AG04449 (cell line): ENCODE measurements around the gene ATXN1.

ENCODE experiments used
- CTCF ChIA-PET: fragments of 350-600 bp; formaldehyde crosslinking; extraction: SDS; loops from one replicate; lab custom pipeline; 2021; ENCODE audit warnings: antibody characterized with exemption; lab: Yijun Ruan, JAX
- POLR2A ChIA-PET: fragments of 400-600, 350-600 bp; formaldehyde crosslinking; extraction: SDS; loops from one replicate; lab custom pipeline; 2020; ENCODE audit warnings: antibody characterized with exemption, inconsistent platforms; lab: Yijun Ruan, JAX
- DNase-seq: peaks from one replicate; pipeline ENCODE4 v3.0.0-alpha.2; 2010; ENCODE audit warnings: low read depth, low spot score
- H3K4me3 ChIP-seq: 2 replicates; pipeline ENCODE4 v1.5.1; 2011; ENCODE audit warnings: low read depth, mild to moderate bottlenecking, control low read depth, low read length
- TF ChIP-seq, protein P1 (sequence below): IDR thresholded peaks from one replicate; pipeline ENCODE4 v1.5.1; 2011; ENCODE audit warnings: mild to moderate bottlenecking, moderate library complexity, low read length, control low read depth, inconsistent platforms; ENCODE audit not compliant: insufficient read depth; ENCODE audit errors: missing control alignments

ATXN1 gene

DNA sequence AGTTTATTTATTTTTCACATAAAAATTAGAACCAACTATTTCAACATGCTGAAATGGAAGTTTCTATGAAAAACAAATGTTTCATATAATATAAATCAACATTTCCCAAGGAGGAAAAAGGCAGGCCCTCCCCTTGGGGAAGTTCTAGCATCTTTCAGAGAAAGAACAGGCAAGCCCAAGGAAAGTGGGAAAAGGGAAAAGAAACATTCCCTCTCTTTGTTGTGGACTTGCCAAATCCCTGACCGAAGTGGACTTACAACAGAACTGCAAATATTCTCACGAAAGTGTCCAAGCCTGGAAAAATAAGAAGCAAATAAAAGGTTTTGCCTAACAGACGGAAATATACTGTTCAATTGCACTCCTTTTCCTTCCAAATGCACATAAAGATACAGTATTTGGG lies 214.4 kb downstream of the ATXN1 start:
- no peak overlapping the region for H3K4me3 ChIP-seq
- CTCF ChIA-PET = interaction anchor here (1.3 kb wide), 1 partner anchor 36 kb away, joined by 9 read pairs; no protein-coding TSS in a partner anchor
- POLR2A ChIA-PET = no interaction called here
- TF ChIP-seq, protein P1, sequence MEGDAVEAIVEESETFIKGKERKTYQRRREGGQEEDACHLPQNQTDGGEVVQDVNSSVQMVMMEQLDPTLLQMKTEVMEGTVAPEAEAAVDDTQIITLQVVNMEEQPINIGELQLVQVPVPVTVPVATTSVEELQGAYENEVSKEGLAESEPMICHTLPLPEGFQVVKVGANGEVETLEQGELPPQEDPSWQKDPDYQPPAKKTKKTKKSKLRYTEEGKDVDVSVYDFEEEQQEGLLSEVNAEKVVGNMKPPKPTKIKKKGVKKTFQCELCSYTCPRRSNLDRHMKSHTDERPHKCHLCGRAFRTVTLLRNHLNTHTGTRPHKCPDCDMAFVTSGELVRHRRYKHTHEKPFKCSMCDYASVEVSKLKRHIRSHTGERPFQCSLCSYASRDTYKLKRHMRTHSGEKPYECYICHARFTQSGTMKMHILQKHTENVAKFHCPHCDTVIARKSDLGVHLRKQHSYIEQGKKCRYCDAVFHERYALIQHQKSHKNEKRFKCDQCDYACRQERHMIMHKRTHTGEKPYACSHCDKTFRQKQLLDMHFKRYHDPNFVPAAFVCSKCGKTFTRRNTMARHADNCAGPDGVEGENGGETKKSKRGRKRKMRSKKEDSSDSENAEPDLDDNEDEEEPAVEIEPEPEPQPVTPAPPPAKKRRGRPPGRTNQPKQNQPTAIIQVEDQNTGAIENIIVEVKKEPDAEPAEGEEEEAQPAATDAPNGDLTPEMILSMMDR = no peak
- no peak for DNase-seq

DNA sequence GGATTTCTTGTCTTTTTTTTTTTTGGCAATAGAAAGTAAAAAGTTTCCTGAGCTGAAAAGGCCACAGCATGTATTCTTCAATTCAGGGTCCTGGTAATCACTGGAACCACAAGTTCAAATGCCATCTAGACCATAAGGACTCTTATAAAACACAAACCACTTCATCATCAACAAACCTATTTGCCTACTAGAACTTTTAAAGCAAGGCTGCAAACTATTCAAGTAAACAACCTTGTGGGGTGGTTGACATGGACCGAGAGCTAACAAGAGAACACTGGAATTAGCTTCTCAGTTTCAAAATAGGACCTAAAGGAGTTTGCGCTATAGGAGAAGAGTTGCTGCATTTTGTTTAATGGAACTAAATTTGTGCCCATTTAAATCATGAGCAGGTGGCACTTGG lies 215.9 kb downstream of the ATXN1 start:
- TF ChIP-seq, protein P1 = no peak
- CTCF ChIA-PET = interaction anchor here (1.1 kb wide), 1 partner anchor 227 kb away, joined by 3 read pairs; no protein-coding TSS in a partner anchor
- H3K4me3 ChIP-seq = no peak overlapping the region
- DNase-seq = no peak
- POLR2A ChIA-PET = no interaction called here

DNA sequence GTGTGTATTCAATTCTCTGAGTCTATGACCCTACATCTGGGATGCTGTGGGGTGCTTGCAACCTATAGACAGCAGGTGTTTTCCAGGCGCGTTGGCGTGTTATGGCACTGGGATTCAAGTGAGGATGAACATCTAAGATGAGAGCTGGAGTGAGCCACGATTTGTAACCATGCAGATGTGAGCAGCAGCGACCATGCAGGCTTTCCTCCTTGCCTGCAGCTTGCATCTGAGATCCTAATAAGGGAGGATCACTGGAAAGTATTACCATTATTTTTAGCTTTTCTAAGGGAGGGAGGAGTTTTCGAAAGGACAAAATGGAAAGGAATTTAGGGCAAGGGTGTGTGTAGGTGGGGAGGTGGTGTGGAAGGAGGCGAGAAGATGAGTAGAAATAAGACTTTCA lies 216.7 kb downstream of the ATXN1 start:
- DNase-seq = no peak
- POLR2A ChIA-PET = interaction anchor here (0.7 kb wide), 1 partner anchor 10 kb away, joined by 3 read pairs; no protein-coding TSS in a partner anchor
- no peak overlapping the region for H3K4me3 ChIP-seq
- CTCF ChIA-PET = interaction anchor here (0.7 to 1.3 kb wide), 3 partner anchors 9 to 227 kb away, joined by 3 read pairs; no protein-coding TSS in a partner anchor
- TF ChIP-seq, protein P1 = no peak

DNA sequence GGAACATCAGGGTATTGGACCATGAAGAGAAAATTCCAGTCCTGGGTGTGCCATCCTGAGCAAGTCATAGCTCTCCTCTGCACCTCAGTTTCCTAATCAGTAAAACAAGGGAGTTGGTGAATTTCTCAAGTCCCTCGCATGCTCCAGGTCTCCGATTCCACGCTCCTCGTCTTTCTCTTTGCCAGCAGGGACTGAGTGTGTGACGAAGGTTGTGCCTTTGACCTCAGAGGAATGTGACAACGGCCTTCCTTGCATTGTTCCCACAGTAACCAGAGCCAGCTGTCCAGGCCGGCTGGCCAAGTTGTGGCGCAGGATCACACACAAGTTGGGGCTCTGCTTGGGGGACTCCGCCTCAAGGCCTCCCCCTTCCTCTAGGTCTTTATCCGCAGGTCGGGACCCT lies 217.3 kb downstream of the ATXN1 start:
- CTCF ChIA-PET = interaction anchor here (0.7 to 1.3 kb wide), 2 partner anchors 9 to 33 kb away, joined by 3 read pairs; no protein-coding TSS in a partner anchor
- H3K4me3 ChIP-seq = no peak overlapping the region
- POLR2A ChIA-PET = interaction anchor here (0.7 kb wide), 1 partner anchor 11 kb away, joined by 3 read pairs; no protein-coding TSS in a partner anchor
- TF ChIP-seq, protein P1 = no peak
- no peak for DNase-seq

DNA sequence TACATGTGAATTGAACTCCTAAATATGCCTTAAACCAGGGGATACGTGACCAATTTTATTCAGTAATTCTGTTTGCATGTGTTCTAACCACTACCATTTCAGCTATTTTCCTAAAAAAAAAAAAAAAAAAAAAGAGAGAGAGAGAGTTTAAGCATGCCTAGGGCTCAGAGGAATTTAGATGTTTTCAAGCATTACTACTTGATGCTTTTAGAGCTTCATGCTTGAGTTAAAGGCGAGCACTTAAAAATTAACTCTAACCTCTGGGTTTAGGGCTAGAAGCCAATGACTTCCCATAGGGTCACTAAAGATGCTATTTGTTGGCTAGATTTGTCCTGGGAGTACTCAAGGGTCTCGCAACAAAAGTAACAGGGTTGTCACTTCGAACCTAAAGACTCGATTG lies 217.7 kb downstream of the ATXN1 start:
- CTCF ChIA-PET = no interaction called here
- no peak overlapping the region for H3K4me3 ChIP-seq
- DNase-seq = no peak
- POLR2A ChIA-PET = no interaction called here
- TF ChIP-seq, protein P1 = no peak

DNA sequence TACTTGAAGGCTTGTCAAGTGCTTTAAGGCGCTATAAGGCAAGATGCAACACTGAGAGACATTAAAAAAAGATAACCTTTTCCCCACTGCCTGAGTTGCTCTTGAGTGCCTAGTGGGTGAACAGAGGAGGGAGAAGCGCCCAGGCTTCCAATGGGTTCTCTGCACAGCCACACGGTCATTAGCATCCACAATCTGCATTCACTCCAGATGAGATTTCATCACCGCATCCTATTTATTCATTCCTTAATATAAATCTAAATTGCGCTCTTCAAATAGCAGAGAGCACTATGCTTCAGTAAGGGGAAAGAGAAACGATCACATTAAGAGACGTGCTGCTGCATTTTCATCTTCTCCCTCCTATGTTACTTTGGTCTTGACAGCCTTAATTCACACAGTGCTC lies 219.2 kb downstream of the ATXN1 start:
- ChIA-PET POLR2A (no interaction called here), CTCF (interaction anchor here (1.5 kb wide), 1 partner anchor 19 kb away, joined by 3 read pairs; no protein-coding TSS in a partner anchor)
- DNase-seq = no peak
- no peak overlapping the region for H3K4me3 ChIP-seq
- TF ChIP-seq, protein P1 = no peak
